ENCODE results near the gene SSBP4. TPM values are rescaled to one million over a fixed set of nuclear protein-coding genes. Genes with fewer than 3 reads are reported as not detected.

SSBP4 gene
- total and polyA plus RNA-seq, 9 of the 15 experiments (the other 6 are each of a cell fraction or from before 2014, with no cell fraction given): 1.1 to 189 (median 39.0) TPM

DNA sequence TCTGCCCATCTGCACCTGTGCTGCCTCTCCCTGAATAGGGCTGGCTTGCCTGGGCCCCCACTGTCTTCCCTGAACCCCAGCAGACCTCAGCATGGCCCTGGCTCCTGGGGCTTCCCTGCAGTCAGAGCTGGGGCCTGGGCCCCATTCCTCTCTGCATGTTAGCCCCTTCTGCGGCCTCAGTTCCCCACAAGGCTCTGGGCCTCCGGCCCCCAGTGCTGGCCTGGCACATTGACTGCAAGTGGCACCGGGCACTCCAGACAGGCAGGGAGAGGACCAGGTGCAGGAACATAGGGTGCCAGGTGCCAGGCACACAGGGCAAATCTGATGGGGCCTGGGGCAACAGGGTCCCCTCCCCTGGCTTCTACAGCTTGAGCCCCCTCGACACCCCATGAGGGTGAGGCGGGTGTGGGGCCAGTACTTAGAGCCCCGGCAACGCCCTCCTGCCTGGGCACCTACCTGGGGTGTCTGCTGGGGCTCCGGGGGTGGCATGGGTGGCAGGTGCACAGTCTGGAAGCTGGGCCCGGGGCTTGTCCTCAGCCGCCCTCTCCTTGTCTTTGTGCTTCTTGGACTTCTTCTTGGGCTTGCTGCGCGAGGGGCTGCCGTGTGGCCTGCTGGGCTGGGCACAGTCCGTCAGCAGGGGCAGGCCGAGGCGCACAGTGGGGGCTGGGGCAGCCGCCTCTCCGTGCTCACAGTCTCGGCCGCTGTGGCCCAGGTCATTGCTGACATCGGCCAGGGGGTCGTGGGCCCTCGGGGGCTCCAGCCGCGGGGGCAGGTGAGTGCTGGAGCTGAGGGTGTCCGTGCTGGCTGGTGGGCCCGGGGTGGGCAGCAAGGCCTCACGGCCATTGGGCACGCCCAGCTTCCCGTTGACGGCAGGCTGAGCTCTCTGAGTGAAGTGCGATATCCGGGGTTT lies 31.1 kb downstream of the SSBP4 start:
- TF ChIP-seq IRF2 (CRISPR knock-in tag; IDR thresholded peaks at IDR 0.05) (no peak), RHOXF2B (CRISPR knock-in tag; conservative IDR thresholded peaks at IDR 0.05) (no peak), ARID4B (CRISPR knock-in tag; IDR thresholded peaks at IDR 0.05) (0 out of 2 replicates have a peak, but pooled peaks have one; percentile 36), ZBTB7A (IDR thresholded peaks at IDR 0.05; ENCODE audit: borderline replicate concordance, control insufficient read depth, low read depth, low read length) (peak; percentile 30; the same call in 1 of the 2 replicates), ZNF143 (CRISPR knock-in tag; IDR thresholded peaks at IDR 0.05) (0 out of 2 replicates have a peak, but pooled peaks have one; percentile 26), ZBTB12 (CRISPR knock-in tag; IDR thresholded peaks at IDR 0.05) (no peak), ASH1L (IDR thresholded peaks at IDR 0.05; ENCODE audit: borderline replicate concordance, low read depth, partially characterized antibody) (no peak), POLR2G (IDR thresholded peaks at IDR 0.05; ENCODE audit: low read depth, low read length) (peak; percentile 49; the same call in 1 of the 2 replicates)
- no peak for ATAC-seq

More for the DNA sequence above, 31.1 kb downstream of the SSBP4 start:
- no peak overlapping the region for H3K4me3 ChIP-seq
- H3K27ac ChIP-seq (ENCODE audit: extremely low read depth, low read depth, low read length): no peak overlapping the region
- no peak overlapping the region for H2AFZ ChIP-seq (ENCODE audit: low read depth, low read length)
- no peaks in the 10 kb centered on the region for H3K9me3 ChIP-seq (replicated peaks; ENCODE audit: control insufficient read depth, insufficient read depth, low read depth, low read length)
- POLR2A ChIA-PET: interaction anchor here (0.5 to 0.8 kb wide), 2 partner anchors 171 to 397 kb away, joined by 4 to 5 read pairs; no protein-coding TSS in a partner anchor
- intact Hi-C loops (cut with micrococcal nuclease) (no loop called here), in situ Hi-C loops (cut with MboI) (loop anchor here (5.0 kb wide), 1 partner anchor 412 kb away; no protein-coding TSS in a partner anchor)
- no peak for DNase-seq (ENCODE audit: extremely low read depth in 1 of 4, low spot score in 3 of 4)
- no peak for FAIRE-seq
- 71% methylated on average over 18 of the region's 33 CpGs for WGBS (ENCODE audit: insufficient coverage, low coverage, missing lambda C conversion rate)
- H3K4me1 ChIP-seq (replicated peaks in 1 of 2; ENCODE audit: control insufficient read depth in 2 of 2, insufficient read depth in 2 of 2, low read length in 2 of 2): peaks cover 0 to 38% of the 10 kb centered on the region in 2 experiments; a peak in 2 of 5 replicates
- no TSS peak for BruUV-seq (replicated peaks)
- no peak overlapping the region for H3K4me2 ChIP-seq (ENCODE audit: insufficient read depth, low read length)
- no peaks in the 10 kb centered on the region for H3K27me3 ChIP-seq (ENCODE audit: control insufficient read depth in 2 of 2, insufficient read depth in 2 of 2, low read length in 2 of 2)
- CTCF ChIA-PET (ENCODE audit: low intra/inter-chr PET ratio): interaction anchor here (0.6 to 1.1 kb wide), 3 partner anchors 11 to 225 kb away, joined by 3 to 4 read pairs (median 4); no protein-coding TSS in a partner anchor
- H3K9ac ChIP-seq (ENCODE audit: insufficient read depth in 1 of 2, low read depth in 2 of 2, low read length in 2 of 2): peak overlapping the region in 1 of 2 experiments; percentile 68; a peak in 2 of 4 replicates
- H4K20me1 ChIP-seq (replicated peaks; ENCODE audit: control insufficient read depth, insufficient read depth, low read length): no peaks in the 10 kb centered on the region
- no peaks in the 10 kb centered on the region; the same call in 2 of the 3 replicates for H3K79me2 ChIP-seq (ENCODE audit: control insufficient read depth, insufficient read depth, low read length)
- peaks cover 3% of the 10 kb centered on the region for H3K9me1 ChIP-seq (ENCODE audit: control insufficient read depth, insufficient read depth, low read length)
- H3K36me3 ChIP-seq (ENCODE audit: control insufficient read depth, insufficient read depth, low read length): peaks cover 75% of the 10 kb centered on the region; the same call in 2 of the 3 replicates

All from K562 (cell line).